ENCODE results near the gene NFATC4.

NFATC4 gene

GRCh38 chr14:24331731-24332267 lies 36.2 kb upstream of the NFATC4 start:
- peak overlapping the region; percentile 85 for H3K4me2 ChIP-seq (ENCODE audit: low read length)

GRCh38 chr14:24332268-24332993 lies 35.6 kb upstream of the NFATC4 start:
- Histone ChIP-seq H3K9me2 (ENCODE audit: low read depth, low read length) (no peaks in the 10 kb centered on the region), H3F3A (ENCODE audit: insufficient read depth, low read length) (no peaks in the 10 kb centered on the region), H3K79me2 (ENCODE audit: insufficient read depth, low read length) (no peaks in the 10 kb centered on the region), H2AFZ (ENCODE audit: low read length) (no peak overlapping the region), H3K4me3 (ENCODE audit: low read depth, low read length, poor library complexity, severe bottlenecking) (peak overlapping the region; percentile 54), H3K36me3 (ENCODE audit: insufficient read depth, low read length) (peaks cover 10% of the 10 kb centered on the region; the same call in 1 of the 2 replicates), H3K27me3 (ENCODE audit: insufficient read depth, low read length) (0 out of 2 replicates have a peak, but pooled peaks cover 5% of the 10 kb centered on the region), H3K4me1 (ENCODE audit: insufficient read depth, low read length, severe bottlenecking) (peaks cover 26% of the 10 kb centered on the region), H4K20me1 (ENCODE audit: insufficient read depth, low read length) (no peaks in the 10 kb centered on the region), H3K9me3 (ENCODE audit: low read length) (no peaks in the 10 kb centered on the region), H3K27ac (ENCODE audit: low read depth, low read length, poor library complexity, severe bottlenecking) (no peak overlapping the region), H3K9ac (ENCODE audit: low read length) (no peak overlapping the region; the same call in 1 of the 2 replicates), H3K4me2 (ENCODE audit: low read length) (peak overlapping the region; percentile 85)
- TF ChIP-seq EZH2 (IDR thresholded peaks at IDR 0.05; ENCODE audit: borderline replicate concordance, low read length) (no peak), CTCF (IDR thresholded peaks at IDR 0.05; ENCODE audit: low read length) (peak; percentile 94)

More at GRCh38 chr14:24331731-24332267, 36.2 kb upstream of the NFATC4 start:
- TF ChIP-seq CTCF (IDR thresholded peaks at IDR 0.05; ENCODE audit: low read length) (no peak), EZH2 (IDR thresholded peaks at IDR 0.05; ENCODE audit: borderline replicate concordance, low read length) (no peak)
- H3K27ac ChIP-seq (ENCODE audit: low read depth, low read length, poor library complexity, severe bottlenecking) = no peak overlapping the region
- H2AFZ ChIP-seq (ENCODE audit: low read length) = no peak overlapping the region
- H4K20me1 ChIP-seq (ENCODE audit: insufficient read depth, low read length) = no peaks in the 10 kb centered on the region
- 0 out of 2 replicates have a peak, but pooled peaks cover 5% of the 10 kb centered on the region for H3K27me3 ChIP-seq (ENCODE audit: insufficient read depth, low read length)
- H3K9me2 ChIP-seq (ENCODE audit: low read depth, low read length) = no peaks in the 10 kb centered on the region
- no peaks in the 10 kb centered on the region for H3F3A ChIP-seq (ENCODE audit: insufficient read depth, low read length)
- H3K36me3 ChIP-seq (ENCODE audit: insufficient read depth, low read length) = peaks cover 4% of the 10 kb centered on the region; the same call in 1 of the 2 replicates
- H3K4me3 ChIP-seq (ENCODE audit: low read depth, low read length, poor library complexity, severe bottlenecking) = no peak overlapping the region
- peaks cover 26% of the 10 kb centered on the region for H3K4me1 ChIP-seq (ENCODE audit: insufficient read depth, low read length, severe bottlenecking)
- no peaks in the 10 kb centered on the region for H3K79me2 ChIP-seq (ENCODE audit: insufficient read depth, low read length)
- H3K9me3 ChIP-seq (ENCODE audit: low read length) = no peaks in the 10 kb centered on the region
- no peak overlapping the region for H3K9ac ChIP-seq (ENCODE audit: low read length)

- Histone ChIP-seq H3K27me3 (ENCODE audit: insufficient read depth, low read length) (0 out of 2 replicates have a peak, but pooled peaks cover 5% of the 10 kb centered on the region), H3K9ac (ENCODE audit: low read length) (no peak within 1 kb of the TSS), H3K36me3 (ENCODE audit: insufficient read depth, low read length) (peaks cover 19% of the 10 kb centered on the region; the same call in 1 of the 2 replicates), H3K4me2 (ENCODE audit: low read length) (peak within 1 kb of the TSS; percentile 41; the same call in 1 of the 2 replicates), H3K9me3 (ENCODE audit: low read length) (no peaks in the 10 kb centered on the region), H3K27ac (ENCODE audit: low read depth, low read length, poor library complexity, severe bottlenecking) (no peak within 1 kb of the TSS), H3K4me1 (ENCODE audit: insufficient read depth, low read length, severe bottlenecking) (peaks cover 35% of the 10 kb centered on the region), H3K9me2 (ENCODE audit: low read depth, low read length) (no peaks in the 10 kb centered on the region), H3K79me2 (ENCODE audit: insufficient read depth, low read length) (no peaks in the 10 kb centered on the region), H3K4me3 (ENCODE audit: low read depth, low read length, poor library complexity, severe bottlenecking) (no peak within 1 kb of the TSS), H4K20me1 (ENCODE audit: insufficient read depth, low read length) (no peaks in the 10 kb centered on the region), H3F3A (ENCODE audit: insufficient read depth, low read length) (no peaks in the 10 kb centered on the region), H2AFZ (ENCODE audit: low read length) (no peak within 1 kb of the TSS)
- TF ChIP-seq CTCF (IDR thresholded peaks at IDR 0.05; ENCODE audit: low read length) (no peak), EZH2 (IDR thresholded peaks at IDR 0.05; ENCODE audit: borderline replicate concordance, low read length) (no peak)
Measured at GRCh38 chr14:24334431-24335291, 33.3 kb upstream of the NFATC4 start, which contains the start of gene ADCY4. TSS of gene ADCY4 (minus strand) at chr14:24335071. CDS start at chr14:24334652, 419 bp downstream.
